Astrocyte (in vitro differentiated cells and primary cell): ENCODE measurements around the gene SPHK2.

ENCODE experiments used
- CTCF ChIP-seq: IDR thresholded peaks from 2 replicates; pipeline ENCODE4 v1.5.1; 2011; ENCODE audit warnings: low read depth, mild to moderate bottlenecking, inconsistent platforms, low read length, moderate library complexity; ENCODE audit not compliant: insufficient read depth
- EZH2 ChIP-seq: IDR thresholded peaks from 2 replicates; pipeline ENCODE4 v1.6.1; 2012; ENCODE audit warnings: mild to moderate bottlenecking, low read length, inconsistent platforms; ENCODE audit not compliant: insufficient read depth

- TF ChIP-seq CTCF = no peak
- TF ChIP-seq EZH2 = no peak
Observed at GRCh38 chr19:48614436-48615230, 4.7 kb upstream of the SPHK2 start, which contains the start of gene FAM83E.
